SKM-1 (cell line): ENCODE data around the gene MCFD2.

Source experiments
- DNase-seq: peaks from one replicate; lab custom pipeline; 2025; ENCODE audit not compliant: unreplicated experiment; lab: John Stamatoyannopoulos, UW

MCFD2 gene

DNA sequence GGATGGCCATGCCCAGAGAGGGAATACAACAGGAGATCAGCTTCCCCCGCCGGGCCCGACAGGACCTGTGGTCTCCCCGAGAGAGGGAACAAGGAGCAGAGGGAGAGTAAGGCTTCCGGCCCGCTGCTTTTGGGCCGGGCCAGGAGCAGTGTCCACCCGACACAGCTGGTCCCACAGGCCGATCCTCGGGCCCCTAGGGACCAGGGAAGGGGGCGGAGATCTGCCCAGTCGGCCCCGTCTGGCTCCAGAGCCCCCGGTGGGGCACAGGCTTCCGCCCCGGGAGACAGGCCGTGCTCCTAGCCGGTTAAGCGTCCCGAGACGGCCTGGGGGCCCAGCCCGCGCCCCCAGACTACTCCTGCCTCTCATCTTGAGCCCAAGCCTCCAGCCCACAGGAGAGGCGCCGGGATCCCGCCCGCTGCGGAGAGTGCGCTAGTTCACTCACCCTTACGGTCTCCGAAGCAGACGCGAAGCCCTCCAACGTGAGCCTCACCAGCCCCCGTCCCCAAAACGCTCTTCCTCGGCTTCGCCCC lies at the start of gene MCFD2:
Gene MCFD2 (minus strand): TSS at position 526 of the 530 bp plus-strand sequence. CDS start 6,635 bp downstream, outside the sequence.
- DNase-seq = no peak

GRCh38 chr2:46964835-46965560 lies 49.4 kb upstream of the MCFD2 start:
- no peak for DNase-seq

DNA sequence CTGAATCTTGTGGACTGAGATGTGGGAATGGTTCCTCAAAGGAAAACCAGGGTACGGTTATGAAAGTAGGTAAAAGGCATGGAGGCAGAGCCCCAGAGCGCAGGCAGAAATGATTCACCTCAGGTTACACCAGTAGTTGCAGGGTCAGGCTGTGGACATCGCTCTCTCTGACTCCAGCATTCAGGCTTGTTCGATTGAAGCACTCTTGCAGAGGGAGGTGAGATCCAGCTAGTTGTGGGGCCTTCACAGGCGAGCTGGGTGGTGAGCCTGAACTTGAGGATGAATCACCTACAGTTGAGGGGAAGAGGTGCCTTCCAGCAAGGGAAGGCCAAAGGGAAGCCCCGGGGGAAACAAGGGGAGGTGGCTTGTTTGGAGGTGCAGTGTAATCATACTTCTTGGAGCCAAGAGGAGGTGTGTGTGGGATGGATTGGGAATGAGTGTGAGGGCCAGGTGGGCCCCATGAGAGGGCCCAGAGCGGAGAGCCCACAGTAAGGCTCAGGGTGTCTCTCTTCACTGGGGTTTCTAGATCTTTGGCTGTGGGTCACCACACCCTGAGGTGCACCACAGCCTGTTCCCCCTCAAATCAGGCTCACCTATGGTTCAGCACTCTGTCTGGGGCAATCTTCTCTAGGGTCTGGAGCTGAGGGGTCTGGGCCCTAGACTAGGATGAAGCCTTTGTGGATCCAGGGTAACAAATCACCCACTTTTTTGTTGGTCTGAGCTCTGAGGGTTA lies 48.5 kb upstream of the MCFD2 start:
- DNase-seq = no peak

- DNase-seq = no peak
Observed at GRCh38 chr2:46963210-46963609, 47.6 kb upstream of the MCFD2 start.

DNA sequence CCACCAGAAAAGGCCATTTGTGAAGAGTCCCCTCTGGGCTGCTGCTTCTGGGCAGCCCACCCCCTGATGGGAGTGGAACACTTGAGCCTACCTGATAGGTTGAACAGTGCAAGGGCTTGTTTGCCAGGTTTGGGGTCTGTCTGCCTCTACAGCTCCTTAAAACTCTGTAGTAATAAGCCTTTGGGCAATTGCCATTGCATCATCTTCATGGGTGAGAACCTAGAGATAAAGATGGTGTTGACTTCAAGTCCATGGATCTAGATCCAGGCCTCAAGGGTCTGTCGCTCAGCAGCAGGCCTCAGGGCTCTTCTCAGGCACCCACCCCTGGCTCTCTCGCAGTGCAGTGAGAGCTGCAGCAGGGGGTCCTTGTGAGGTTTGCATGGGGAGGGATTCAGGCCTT lies 47.1 kb upstream of the MCFD2 start:
- DNase-seq = no peak

GRCh38 chr2:46960618-46961017 lies 45.0 kb upstream of the MCFD2 start:
- no peak for DNase-seq

DNA sequence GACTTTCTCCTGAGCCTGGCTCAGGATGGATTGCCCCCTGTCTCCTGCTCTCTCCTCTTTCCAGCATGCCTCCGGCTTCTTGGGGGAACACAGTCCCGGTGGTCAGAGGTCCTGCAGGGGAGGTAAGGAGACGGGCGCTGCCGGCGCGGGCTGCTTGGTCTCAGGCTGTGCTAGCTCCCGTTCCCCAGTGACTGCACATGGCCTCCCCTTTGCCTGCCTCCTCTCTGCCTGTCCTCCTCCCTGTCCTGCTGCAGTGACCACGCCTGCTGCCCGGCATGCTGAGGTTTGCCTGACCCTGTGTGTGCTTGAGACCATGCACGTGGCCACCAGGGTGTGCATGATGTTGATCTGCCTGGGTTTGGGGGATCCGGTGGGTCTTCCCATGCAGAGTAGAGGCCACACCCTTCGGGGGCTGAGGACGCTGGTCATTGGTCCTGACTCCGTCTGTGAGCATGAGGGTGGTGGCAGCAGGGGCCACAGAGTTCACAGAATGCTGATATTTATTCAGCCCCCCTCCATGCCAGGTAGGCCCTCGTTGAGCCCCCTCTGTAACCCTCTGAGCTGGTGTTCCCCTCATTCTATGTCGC lies 42.9 kb upstream of the MCFD2 start:
- DNase-seq = no peak

GRCh38 chr2:46956981-46957531 lies 41.5 kb upstream of the MCFD2 start:
- no peak for DNase-seq

- no peak for DNase-seq
Observed at GRCh38 chr2:46955764-46956163, 40.2 kb upstream of the MCFD2 start.

- no peak for DNase-seq
Observed at GRCh38 chr2:46954951-46955571, 39.5 kb upstream of the MCFD2 start.

- DNase-seq = no peak
Observed at GRCh38 chr2:46952171-46952570, 36.6 kb upstream of the MCFD2 start.

DNA sequence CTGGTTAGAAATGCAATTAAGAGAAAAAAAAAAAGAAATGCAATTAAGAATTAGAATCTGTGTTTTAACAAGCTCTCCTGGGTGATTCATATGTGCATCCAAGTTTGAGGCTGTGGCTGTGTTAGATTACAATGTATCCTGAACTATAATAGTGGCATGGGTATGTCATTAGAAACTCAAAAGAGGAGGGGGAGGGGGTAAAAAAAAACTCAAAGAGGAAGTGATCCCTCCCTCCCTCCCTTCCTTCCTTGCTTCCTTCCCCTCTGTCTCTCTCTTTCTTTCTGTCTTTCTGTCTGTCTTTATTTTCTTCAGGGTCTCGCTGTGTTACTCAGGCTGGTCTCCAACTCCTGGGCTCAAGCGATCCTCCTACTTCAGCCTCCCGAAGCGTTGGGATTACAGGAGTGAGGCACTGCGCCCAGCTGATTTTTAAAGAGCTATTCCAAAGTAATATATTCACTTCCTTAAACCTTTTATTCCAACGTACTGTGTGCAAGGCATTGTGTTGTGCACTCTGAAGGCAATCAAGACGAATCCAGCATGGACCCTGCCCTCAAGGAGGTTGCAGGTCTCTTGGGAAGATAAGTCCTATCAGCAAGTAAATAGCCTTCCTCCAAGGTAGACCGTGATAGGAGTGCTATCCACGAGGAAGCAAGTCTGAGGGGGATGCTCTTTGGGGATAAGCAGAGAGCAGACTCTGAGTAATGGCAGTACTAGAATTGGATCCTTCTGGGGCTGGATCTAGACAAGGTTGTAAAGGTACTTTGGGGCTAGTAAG lies 35.9 kb upstream of the MCFD2 start:
- DNase-seq = no peak

DNA sequence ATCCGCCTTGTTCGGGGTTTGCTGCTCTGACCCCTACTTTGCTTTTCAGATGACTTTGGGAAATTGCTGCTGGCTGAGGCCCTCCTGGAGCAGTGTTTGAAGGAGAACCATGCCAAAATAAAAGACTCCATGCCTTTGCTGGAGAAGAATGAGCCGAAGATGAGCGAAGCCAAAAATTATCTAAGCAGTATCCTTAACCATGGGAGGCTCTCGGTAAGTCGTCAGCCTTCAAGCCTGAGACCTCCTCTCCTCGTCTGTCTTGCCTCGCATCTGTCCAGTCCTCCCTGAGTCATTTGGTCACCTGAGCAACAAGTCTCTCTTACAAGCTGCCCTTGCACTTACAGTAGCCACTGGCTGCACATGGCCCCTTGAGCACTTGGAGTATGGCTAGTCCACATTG lies 34.7 kb upstream of the MCFD2 start:
- no peak for DNase-seq

DNA sequence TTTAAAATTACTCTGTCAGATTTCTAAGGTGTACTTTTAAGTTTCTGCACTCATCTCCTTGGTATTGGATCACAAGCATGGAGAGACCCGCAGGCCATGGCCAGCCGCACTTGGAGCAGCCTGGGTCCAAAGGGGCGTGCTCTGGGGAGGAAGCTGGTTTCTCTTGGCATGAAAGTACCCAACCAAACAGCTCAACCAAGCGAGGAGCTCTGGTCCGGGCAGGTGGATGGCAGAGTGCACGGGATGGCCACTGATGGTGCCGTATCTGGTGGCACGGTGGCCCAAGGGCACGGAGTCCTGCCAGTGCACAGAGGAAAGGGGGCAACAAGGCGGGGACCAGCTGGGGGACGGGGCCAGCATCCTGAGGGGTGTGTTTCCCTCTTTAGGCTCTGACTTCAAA lies 32.2 kb upstream of the MCFD2 start:
- no peak for DNase-seq

DNA sequence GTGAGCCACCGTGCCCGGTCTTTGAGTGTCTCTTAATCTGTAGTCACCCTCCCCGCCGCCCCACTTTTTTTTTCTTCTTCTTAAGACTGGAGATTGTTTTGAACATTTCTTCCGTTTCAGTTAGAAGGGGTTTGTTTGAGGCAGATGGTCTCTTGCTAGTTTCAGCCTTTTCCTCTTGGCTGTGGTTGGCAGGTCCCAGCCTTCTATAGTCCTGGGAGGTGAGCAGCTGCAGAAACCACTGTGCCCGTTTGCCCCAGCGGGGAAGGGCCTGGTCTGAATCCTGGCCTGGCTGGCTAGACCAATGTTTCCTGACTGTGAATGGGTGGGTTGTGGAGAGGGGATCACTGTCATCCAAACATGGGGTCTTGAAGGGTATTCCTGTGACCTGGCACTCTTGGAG lies 30.1 kb upstream of the MCFD2 start:
- DNase-seq = no peak

- DNase-seq = no peak
Observed at GRCh38 chr2:46943881-46944798, 28.5 kb upstream of the MCFD2 start.

GRCh38 chr2:46942891-46943626 lies 27.5 kb upstream of the MCFD2 start:
- no peak for DNase-seq

- DNase-seq = no peak
Observed at GRCh38 chr2:46942143-46942526, 26.5 kb upstream of the MCFD2 start.
